ENCODE results near the gene MPG.

Gene MPG

DNA sequence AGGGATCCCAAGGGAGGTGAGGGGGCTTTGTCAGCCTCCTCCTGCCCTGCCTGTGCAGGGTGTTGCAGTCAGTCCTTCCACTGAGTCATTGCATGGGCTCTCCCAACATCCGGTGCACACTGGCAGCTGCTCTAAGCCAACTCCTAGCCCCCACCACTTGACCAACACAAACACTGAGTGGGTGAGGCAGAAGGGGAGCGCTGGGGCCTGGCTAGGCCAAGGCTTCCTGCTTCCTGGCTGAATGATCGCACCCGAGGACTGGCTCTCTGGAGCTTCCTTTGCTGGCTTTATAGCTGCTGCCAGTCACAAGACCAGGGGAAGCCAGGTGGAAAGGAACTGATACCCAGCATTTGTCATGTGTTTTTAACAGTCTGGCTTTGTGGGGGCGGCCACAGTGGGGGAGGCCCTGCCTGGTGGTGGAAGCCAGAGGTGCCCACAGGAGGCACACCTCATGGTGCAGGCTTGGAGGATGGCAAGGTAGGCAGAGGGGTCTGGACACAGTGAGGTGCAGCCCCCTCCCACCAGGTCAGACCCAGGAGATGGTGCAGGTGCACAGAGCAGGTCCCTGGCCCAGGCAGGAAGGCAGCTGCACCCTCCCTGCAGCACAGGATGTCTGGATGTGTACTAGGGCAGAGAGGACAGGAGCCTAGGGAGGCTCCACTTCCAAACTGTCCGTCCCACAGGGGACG is 6.8 kb downstream of the MPG start:
- POLR2A ChIA-PET = interaction anchor here (0.9 kb wide), 1 partner anchor 12 kb away, joined by 3 read pairs; the partner anchor contains the start of gene RHBDF1
- DNase-seq (ENCODE audit: extremely low spot score) = no peak
- TF ChIP-seq FOXK2 (IDR thresholded peaks at IDR 0.05) (no peak), FOXM1 (IDR thresholded peaks at IDR 0.05; ENCODE audit: borderline replicate concordance) (no peak), ELF4 (IDR thresholded peaks at IDR 0.05) (no peak), SUZ12 (IDR thresholded peaks at IDR 0.05) (no peak)
- CTCF ChIA-PET = no interaction called here

DNA sequence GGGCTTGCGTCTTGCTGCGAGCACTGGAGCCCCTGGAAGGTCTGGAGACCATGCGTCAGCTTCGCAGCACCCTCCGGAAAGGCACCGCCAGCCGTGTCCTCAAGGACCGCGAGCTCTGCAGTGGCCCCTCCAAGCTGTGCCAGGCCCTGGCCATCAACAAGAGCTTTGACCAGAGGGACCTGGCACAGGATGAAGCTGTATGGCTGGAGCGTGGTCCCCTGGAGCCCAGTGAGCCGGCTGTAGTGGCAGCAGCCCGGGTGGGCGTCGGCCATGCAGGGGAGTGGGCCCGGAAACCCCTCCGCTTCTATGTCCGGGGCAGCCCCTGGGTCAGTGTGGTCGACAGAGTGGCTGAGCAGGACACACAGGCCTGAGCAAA is 7.4 kb downstream of the MPG start:
- DNase-seq (ENCODE audit: extremely low spot score) = no peak
- POLR2A ChIA-PET = no interaction called here
- CTCF ChIA-PET = no interaction called here
- no peak for TF ChIP-seq FOXM1 (IDR thresholded peaks at IDR 0.05; ENCODE audit: borderline replicate concordance)
- no peak for TF ChIP-seq CTBP1 (IDR thresholded peaks at IDR 0.05; ENCODE audit: borderline replicate concordance)
- no peak for TF ChIP-seq ZNF384 (IDR thresholded peaks at IDR 0.05)
- TF ChIP-seq ELF4 (IDR thresholded peaks at IDR 0.05) = no peak
- TF ChIP-seq FOXA1 (IDR thresholded peaks at IDR 0.05) = no peak
- TF ChIP-seq ARNT (IDR thresholded peaks at IDR 0.05) = no peak
- no peak for TF ChIP-seq TARDBP (IDR thresholded peaks at IDR 0.05)
- no peak for TF ChIP-seq LEF1 (IDR thresholded peaks at IDR 0.05; ENCODE audit: borderline replicate concordance)
- TF ChIP-seq BHLHE40 (IDR thresholded peaks at IDR 0.05; ENCODE audit: borderline replicate concordance) = no peak
- TF ChIP-seq L3MBTL2 (conservative IDR thresholded peaks at IDR 0.05) = no peak

DNA sequence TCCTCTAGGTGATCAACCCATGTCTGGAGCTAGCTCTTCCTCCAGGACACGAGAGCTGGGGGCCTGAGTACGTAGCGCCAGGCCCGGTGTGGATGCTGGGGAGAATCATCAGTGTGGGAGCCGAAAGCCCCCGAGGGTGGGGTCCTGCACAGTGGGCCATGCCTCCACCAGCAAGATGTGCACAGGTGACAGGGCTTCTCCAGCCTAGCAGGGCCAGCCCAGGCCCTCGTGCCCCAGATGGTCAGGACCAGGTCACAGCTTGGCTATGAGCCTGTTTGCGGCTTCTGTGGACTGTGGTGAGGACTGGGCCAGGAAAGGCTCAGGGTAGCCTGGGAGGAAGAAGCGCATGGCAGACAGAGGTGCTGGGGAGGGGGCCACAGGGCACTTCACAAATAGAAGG is 7.8 kb downstream of the MPG start:
- TF ChIP-seq NFRKB (IDR thresholded peaks at IDR 0.05) (no peak), HDGF (IDR thresholded peaks at IDR 0.05; ENCODE audit: borderline replicate concordance) (no peak)
- ChIA-PET CTCF (no interaction called here), POLR2A (no interaction called here)
- DNase-seq (ENCODE audit: extremely low spot score) = no peak

DNA sequence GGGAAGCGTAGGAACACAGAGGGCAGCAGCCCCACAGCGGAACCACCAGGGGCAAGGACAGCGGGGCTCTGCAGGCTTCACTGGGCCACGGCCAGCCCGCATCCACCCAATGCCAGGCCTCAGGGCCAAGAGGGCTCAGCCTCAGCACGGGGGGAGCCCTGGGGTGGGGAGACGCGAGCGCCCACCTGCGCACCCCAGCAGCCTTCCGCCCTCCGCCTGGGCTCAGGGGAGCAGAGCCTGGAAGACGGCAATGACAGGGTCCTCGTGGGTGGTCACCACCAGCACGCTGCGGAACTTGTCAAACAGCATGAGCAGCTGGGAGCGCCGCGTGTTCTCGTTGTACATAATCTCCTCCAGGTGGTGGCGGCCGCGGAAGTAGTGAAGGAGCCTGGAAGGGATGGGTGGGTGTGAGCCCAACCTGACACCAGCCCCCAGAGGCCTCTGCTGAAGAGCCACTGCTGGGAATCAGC is 8.5 kb downstream of the MPG start:
- CTCF ChIA-PET = no interaction called here
- POLR2A ChIA-PET = interaction anchor here (0.6 kb wide), 1 partner anchor 598 kb away, joined by 3 read pairs; no protein-coding TSS in a partner anchor
- no peak for DNase-seq (ENCODE audit: extremely low spot score)
- TF ChIP-seq FOXM1 (IDR thresholded peaks at IDR 0.05; ENCODE audit: borderline replicate concordance) (no peak), TARDBP (IDR thresholded peaks at IDR 0.05) (no peak), HDGF (IDR thresholded peaks at IDR 0.05; ENCODE audit: borderline replicate concordance) (no peak), SP1 (IDR thresholded peaks at IDR 0.05) (no peak), ZNF384 (IDR thresholded peaks at IDR 0.05) (no peak), CTBP1 (IDR thresholded peaks at IDR 0.05; ENCODE audit: borderline replicate concordance) (no peak), BHLHE40 (IDR thresholded peaks at IDR 0.05; ENCODE audit: borderline replicate concordance) (no peak), LEF1 (IDR thresholded peaks at IDR 0.05; ENCODE audit: borderline replicate concordance) (no peak), FOXA1 (IDR thresholded peaks at IDR 0.05) (no peak), NFRKB (IDR thresholded peaks at IDR 0.05) (no peak), L3MBTL2 (conservative IDR thresholded peaks at IDR 0.05) (no peak), FOXK2 (IDR thresholded peaks at IDR 0.05) (no peak), SUZ12 (IDR thresholded peaks at IDR 0.05) (no peak)
- TF ChIP-seq, protein P1, sequence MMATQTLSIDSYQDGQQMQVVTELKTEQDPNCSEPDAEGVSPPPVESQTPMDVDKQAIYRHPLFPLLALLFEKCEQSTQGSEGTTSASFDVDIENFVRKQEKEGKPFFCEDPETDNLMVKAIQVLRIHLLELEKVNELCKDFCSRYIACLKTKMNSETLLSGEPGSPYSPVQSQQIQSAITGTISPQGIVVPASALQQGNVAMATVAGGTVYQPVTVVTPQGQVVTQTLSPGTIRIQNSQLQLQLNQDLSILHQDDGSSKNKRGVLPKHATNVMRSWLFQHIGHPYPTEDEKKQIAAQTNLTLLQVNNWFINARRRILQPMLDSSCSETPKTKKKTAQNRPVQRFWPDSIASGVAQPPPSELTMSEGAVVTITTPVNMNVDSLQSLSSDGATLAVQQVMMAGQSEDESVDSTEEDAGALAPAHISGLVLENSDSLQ (IDR thresholded peaks at IDR 0.05) = no peak

DNA sequence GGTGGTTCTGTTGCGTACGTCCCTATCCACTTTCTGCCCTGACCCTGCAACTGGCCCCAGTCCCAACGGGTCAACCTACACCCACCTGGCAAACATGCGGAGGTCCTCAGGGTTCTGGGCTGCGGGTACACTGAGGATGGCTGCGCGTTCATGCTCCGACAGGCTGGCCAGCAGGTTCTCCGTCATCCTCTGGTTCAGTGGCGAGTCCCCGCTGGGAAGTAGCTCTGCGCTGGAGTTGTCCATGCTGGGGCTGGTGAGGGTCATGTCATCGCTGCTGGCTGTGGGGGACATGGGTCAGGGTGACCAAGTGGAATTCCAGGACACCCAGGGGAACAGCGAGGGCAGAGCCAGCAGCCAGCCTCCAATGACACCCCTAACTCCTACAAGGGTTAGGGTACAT is 10.6 kb downstream of the MPG start:
- TF ChIP-seq SP1 (IDR thresholded peaks at IDR 0.05) = no peak
- TF ChIP-seq SUZ12 (IDR thresholded peaks at IDR 0.05) = no peak
- no peak for TF ChIP-seq FOXK2 (IDR thresholded peaks at IDR 0.05)
- TF ChIP-seq FOXM1 (IDR thresholded peaks at IDR 0.05; ENCODE audit: borderline replicate concordance) = no peak
- TF ChIP-seq HDGF (IDR thresholded peaks at IDR 0.05; ENCODE audit: borderline replicate concordance) = no peak
- no peak for TF ChIP-seq FOXA1 (IDR thresholded peaks at IDR 0.05)
- DNase-seq (ENCODE audit: extremely low spot score) = no peak
- POLR2A ChIA-PET = no interaction called here
- CTCF ChIA-PET = no interaction called here

DNA sequence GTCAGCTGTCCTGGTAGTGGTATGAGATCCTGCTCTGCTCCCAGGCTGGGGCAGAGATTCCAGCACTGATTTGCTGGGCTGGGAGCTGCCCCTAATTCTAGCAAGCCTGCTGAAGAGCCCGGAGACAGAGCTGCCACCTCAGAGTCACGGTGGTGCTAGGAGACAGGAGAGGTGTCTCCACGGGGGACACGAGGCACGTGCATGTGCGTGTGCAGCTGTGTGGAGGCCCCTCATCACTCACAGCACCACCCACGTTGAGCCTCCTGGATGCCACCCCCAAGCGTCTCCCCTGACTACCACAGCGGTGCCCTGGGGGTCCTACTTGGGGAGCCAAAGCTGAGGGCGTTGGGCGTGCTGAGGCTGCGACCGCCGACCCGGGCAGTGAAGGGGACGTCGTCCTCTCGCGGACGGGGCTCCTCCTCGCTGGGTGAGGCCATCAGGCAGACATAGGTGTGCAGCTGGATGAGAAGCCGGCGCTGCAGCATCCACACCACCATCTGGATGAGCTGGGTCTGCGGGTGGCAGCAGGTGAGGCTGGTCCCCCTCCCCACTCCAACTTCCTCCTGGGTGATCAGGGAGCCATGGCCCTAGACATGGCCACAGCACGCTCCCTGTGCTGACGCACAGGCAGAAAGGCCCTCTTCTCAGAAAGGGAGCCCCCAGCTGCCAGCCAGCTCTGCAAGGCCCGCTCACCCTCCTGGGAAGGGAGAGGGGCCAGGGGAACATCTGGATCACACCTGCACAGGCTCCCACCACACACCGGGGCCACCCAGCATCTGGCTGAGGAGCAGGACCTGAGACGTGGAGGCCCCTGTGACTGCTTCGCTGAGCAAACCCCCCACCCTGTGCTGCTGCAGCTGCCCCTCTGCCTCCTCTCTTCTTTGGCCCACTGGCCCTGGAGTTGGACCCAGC is 11.6 kb downstream of the MPG start:
- DNase-seq (ENCODE audit: extremely low spot score) = no peak

More for the DNA sequence above, 11.6 kb downstream of the MPG start:
- TF ChIP-seq L3MBTL2 (conservative IDR thresholded peaks at IDR 0.05) (no peak), SUZ12 (IDR thresholded peaks at IDR 0.05) (no peak), TARDBP (IDR thresholded peaks at IDR 0.05) (no peak), ELF4 (IDR thresholded peaks at IDR 0.05) (no peak), LEF1 (IDR thresholded peaks at IDR 0.05; ENCODE audit: borderline replicate concordance) (no peak), FOXK2 (IDR thresholded peaks at IDR 0.05) (no peak), NFRKB (IDR thresholded peaks at IDR 0.05) (no peak), FOXA1 (IDR thresholded peaks at IDR 0.05) (no peak), ZNF384 (IDR thresholded peaks at IDR 0.05) (no peak), SP1 (IDR thresholded peaks at IDR 0.05) (no peak), ARNT (IDR thresholded peaks at IDR 0.05) (no peak), HDGF (IDR thresholded peaks at IDR 0.05; ENCODE audit: borderline replicate concordance) (no peak), CTBP1 (IDR thresholded peaks at IDR 0.05; ENCODE audit: borderline replicate concordance) (no peak), FOXM1 (IDR thresholded peaks at IDR 0.05; ENCODE audit: borderline replicate concordance) (no peak), BHLHE40 (IDR thresholded peaks at IDR 0.05; ENCODE audit: borderline replicate concordance) (no peak)
- TF ChIP-seq, protein P1 (IDR thresholded peaks at IDR 0.05) = no peak
- ChIA-PET CTCF (no interaction called here), POLR2A (interaction anchor here (0.8 to 1.9 kb wide), 2 partner anchors 12 to 36 kb away, joined by 4 to 7 read pairs; partner anchors contain the start of genes MPG, POLR3K and SNRNP25)
